Measurements from ENCODE around the gene RBM10.
"Not testable (repeated sequence)": the region's sequence is repeated elsewhere in the genome, so short reads cannot be mapped to it uniquely, and the experiment has no call there.

The RBM10 gene, protein sequence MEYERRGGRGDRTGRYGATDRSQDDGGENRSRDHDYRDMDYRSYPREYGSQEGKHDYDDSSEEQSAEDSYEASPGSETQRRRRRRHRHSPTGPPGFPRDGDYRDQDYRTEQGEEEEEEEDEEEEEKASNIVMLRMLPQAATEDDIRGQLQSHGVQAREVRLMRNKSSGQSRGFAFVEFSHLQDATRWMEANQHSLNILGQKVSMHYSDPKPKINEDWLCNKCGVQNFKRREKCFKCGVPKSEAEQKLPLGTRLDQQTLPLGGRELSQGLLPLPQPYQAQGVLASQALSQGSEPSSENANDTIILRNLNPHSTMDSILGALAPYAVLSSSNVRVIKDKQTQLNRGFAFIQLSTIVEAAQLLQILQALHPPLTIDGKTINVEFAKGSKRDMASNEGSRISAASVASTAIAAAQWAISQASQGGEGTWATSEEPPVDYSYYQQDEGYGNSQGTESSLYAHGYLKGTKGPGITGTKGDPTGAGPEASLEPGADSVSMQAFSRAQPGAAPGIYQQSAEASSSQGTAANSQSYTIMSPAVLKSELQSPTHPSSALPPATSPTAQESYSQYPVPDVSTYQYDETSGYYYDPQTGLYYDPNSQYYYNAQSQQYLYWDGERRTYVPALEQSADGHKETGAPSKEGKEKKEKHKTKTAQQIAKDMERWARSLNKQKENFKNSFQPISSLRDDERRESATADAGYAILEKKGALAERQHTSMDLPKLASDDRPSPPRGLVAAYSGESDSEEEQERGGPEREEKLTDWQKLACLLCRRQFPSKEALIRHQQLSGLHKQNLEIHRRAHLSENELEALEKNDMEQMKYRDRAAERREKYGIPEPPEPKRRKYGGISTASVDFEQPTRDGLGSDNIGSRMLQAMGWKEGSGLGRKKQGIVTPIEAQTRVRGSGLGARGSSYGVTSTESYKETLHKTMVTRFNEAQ

DNA sequence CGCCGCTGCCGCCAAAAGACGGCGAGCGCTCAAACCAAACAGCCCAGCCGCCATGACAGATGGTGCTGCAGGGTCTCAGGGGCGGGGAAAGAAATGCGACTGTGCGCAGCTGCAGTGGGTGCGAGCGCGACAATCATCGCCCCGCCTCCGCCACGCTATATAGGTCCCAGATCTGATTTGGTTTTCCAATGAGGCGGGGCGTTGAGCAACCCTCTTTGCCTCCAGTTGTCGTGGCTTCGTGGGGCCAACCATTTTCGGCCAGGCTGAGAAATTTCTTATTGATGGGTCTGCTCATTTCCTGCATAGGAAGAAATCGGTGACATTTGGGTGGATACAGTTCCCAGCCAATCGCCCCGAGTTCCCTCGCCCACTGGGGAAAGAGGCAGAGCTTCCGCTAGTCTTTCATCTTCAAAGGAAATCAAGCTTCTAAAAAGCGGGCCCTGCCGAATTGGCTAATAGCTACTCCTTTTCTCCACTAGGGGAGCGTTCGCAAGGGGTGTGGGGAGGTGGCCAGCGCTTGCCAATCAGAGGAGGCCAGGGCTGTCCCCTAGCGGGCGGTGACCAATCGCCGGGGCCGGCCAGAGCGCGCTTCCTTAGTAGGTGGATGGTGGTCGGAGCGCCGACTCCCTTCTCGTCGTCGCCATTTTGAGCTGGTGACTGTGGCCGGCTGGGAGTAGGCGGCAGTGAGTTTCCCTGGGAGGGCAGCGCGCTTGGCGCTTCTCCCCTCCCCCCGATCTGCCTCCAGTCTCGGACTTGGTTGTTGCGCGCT is at the start of gene RBM10, which contains the start of gene NDUFB11:
Gene RBM10 (plus strand): TSS at position 596 of the 769 bp plus-strand sequence. CDS start 2,261 bp downstream, outside the sequence.
Gene NDUFB11 (minus strand): TSS at position 77 of the 769 bp plus-strand sequence. CDS start 23 bp downstream, at position 54.
- peak; percentile 59 for DNase-seq (ENCODE audit: low spot score)

DNA sequence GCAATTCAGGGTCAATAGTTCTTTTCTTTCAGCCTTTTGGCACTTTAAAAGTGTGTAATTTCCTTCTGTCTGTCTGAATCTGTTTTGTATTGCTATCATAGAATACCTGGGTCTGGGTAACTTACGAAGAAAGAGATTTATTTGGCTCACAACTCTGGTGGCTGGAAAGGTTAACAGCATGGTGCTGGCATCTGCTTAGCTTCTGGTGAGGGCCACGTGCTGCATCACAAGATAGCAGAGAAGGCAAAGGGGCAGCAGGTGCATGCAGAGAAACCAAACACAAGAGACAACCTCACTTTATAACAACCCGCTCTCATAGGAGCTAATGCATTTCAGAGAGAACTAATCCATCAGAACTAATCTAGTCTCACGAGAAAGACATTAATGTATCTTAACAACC is 48.0 kb upstream of the RBM10 start:
- no peak for DNase-seq (ENCODE audit: low spot score)

DNA sequence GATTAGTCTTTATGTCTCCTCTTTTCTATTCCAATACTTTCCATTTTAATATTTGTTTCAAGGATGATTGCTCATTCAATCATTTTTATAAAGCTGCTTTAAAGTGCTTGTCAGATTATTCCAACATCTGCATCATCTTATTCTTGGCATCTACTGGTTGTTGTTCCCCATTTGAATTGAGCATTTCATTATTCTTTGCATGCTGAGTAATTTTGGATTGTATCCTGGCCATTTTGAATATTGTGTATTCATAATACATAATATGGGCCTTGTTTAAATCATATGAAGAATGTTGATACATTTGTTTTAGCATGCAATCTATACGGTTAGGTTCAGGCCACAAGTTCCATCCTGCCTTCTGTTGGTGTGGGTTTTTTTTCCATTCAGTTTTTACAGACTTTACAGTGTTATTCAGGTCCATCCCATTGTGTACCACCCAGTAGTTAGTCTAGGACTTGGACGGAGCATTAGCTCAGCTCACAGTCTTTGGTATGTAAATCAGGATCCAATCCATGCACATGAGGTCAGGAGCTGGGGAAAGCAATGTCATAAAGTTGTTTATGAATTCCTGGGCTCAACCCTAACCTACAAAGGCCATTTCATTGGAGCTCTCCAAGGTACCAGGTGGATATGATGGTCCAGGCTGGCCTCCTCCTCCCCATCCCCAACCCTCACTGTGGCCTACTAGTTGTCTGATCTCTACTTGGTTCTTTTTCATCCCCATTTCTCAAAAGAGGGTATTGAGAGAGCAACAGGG is 46.5 kb upstream of the RBM10 start:
- no peak for DNase-seq (ENCODE audit: low spot score)

DNA sequence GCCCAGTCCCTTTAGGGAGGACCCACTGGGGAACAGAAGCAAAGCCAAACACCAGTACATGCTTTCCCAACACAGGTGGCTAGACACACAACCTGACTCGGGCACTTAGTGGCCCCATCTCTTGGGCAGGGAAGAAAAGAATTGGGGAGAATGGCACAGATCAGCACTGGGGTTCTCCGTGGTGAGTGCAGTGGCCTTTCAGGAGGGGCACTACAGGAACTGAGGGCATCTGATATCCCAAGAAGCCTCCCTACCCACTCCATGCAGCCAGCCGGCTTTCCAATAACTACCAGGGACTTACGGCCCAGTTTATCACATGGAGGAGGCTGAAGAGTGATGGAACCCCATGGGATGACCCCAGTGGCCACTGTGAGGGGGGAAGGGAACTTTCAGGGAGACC is 43.8 kb upstream of the RBM10 start:
- no peak for DNase-seq (ENCODE audit: low spot score)

GRCh38 chrX:47110936-47111615 is 33.9 kb upstream of the RBM10 start:
- DNase-seq (ENCODE audit: low spot score): not testable (repeated sequence)

- no peak for DNase-seq (ENCODE audit: low spot score)
These were observed 32.6 kb upstream of the RBM10 start for GRCh38 chrX:47112316-47112954.

- DNase-seq (ENCODE audit: low spot score): not testable (repeated sequence)
These were observed 28.4 kb upstream of the RBM10 start for GRCh38 chrX:47116551-47117110.

DNA sequence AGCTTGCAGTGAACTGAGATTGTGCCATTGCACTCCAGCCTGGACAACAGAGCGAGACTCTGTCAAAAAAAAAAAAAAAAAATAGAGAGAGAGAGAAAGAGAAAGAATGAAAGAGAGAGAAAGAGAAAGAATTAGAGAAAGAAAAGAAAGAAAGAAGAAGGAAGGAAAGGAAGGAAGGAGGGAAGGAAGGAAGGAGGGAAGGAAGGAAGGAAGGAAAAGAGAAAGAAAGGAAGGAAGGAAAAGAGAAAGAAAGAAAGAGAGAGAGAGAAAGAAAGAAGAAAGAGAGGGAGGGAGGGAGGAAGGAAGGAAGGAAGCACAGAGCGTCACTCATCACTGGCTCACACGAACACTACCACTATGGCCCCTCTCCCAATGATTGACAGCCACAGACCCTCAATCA is 20.6 kb upstream of the RBM10 start:
- DNase-seq (ENCODE audit: low spot score): not testable (repeated sequence)

DNA sequence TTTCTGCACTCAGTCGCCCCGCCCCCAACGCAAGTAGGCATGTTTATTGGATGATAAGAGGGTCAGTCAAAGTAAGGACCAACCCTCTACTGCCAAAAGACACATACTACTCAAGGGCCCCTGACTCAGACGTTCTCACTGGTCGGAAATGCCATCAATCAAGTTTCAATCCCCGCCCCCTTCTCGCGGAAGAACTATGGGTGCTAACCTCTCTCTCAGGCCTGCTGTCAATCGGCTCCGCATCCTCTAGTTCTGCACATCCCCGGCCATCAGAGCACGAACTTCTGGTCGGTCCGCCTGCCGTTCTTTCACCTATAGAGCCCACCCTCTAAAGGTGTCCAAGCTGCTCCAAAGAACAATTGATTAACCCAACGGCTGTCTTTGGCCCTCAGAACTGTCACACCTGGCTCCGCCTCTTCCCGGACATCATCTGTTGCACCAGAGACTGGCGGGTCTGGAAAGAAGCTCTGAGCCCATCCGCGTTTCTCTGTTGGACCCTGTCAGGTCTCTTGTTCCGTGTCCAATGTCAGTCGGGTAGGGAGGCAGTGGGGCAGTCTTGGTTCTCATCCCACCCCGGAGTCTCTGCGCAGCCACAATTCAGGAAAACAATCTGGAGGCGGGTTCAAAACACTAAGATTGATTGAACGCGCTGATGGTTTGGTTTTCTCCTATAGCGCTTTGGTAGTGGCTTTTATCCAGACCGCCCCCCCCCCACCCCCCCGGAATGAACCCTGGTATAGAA is 15.7 kb upstream of the RBM10 start:
- DNase-seq (ENCODE audit: low spot score): peak; percentile 48

DNA sequence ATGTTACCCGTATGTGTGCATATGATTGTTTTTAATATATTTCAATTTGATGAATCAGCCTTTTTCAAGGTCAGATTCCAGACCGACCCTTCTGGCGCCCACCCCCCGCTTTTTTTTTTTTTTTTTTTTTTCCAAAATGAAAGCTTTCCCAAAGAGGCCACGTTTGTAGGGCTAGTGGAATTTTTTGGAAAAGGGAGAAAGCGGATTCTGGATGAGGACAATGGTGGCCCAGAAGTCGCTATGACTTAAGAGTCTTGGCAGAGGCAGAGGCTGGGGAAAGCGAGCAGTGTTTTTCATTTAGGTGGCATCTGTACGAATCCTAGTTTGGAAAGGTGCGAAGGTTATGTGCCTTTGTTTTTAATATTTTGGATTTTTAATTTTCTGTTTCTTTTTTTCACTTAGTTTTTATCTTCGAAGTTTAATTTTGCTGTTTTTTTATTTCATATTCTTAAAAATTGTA is 15.1 kb upstream of the RBM10 start:
- DNase-seq (ENCODE audit: low spot score): no peak

- DNase-seq (ENCODE audit: low spot score): no peak
These were observed 11.5 kb upstream of the RBM10 start for GRCh38 chrX:47133493-47133892.

GRCh38 chrX:47135650-47136049 is 9.4 kb upstream of the RBM10 start:
- DNase-seq (ENCODE audit: low spot score): not testable (repeated sequence)

DNA sequence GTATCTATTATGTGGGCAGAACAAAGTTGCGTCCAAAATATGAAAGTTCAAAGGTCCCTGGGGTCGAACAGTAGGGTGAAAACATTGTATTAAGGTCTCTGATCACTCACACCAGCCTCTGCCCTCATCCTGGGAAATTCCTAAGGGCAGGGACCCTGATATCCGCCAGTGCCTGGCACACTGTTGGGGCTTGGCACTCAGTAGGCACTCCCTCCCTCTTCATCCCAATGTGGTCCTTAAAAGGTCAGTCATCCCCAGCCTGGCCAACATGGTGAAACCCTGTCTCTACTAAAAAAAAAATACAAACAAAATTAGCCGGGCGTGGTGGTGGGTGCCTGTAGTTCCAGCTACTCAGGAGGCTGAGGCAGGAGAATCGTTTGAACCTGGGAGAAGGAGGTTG is 6.8 kb upstream of the RBM10 start:
- DNase-seq (ENCODE audit: low spot score): no peak

DNA sequence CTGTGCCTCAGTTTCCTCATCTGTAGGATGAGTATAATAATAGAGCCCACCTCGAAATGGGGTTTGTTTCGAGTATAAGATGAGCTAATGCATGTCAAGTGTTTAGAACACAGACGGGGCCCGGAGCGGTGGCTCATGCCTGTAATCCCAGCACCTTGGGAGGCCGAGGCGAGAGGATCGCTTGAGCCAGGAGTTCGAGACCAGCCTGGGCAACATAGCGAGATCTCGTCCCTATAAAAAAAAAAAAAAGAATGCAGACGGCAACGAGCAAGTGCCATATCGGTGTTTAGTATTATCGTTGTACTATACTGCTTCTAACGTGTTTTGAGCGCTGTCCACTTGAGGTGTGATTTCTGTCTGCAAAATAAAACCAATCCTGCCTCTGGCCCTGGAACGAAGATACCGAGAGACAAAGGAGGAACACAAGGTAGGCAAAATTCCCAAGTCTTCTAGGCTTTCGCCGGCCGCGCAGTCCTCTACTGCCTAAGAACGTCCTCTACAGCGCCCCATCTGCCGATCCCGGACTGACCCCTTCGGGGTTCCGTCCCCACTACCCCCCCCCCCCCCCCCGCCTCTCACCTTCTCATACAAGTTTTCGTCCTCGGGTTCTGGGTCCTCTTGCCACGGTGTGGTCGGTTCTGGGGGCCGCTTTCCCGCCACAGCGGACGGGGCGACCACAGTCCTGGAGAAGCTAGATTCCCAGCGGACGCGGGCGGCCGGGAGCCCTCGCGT is 961 bp upstream of the RBM10 start:
- no peak for DNase-seq (ENCODE audit: low spot score)

DNA sequence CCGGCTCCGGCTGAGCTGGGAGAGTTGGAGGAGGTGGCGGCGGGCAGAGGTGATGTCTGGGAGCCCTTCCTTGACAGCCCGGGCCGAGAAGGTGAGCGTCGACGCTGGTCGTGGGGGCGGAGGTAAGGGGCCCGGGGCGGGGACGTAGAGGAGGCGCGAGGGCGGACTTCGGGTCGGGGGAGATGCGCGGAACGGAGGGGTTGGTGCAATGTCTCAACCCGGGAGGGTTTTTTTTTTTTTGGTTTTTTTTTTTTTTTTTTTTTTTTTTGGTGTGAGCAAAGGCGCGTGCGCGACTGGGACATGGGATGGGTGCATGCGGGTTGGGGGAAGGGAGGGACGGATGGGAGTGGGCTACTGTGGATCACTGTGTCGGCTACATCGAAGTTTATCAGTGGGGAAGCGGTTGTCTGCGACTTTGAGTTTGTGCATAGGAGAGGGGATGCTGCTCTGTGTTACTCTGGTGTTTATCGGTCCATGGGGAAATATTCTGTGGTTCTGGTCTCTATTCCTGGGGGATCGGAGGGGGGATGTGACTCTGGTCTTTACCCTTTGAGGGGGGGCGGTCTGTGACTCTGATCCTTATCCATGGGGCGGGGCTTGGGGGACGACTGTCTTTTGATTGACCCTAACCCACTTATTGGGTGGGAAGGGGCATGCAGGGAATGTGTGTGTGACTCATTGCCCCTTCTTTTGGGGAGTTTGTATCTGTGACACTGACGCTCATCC is 537 bp downstream of the RBM10 start:
- DNase-seq (ENCODE audit: low spot score): no peak

- no peak for DNase-seq (ENCODE audit: low spot score)
These were observed 1.3 kb downstream of the RBM10 start for GRCh38 chrX:47146121-47146935.

Measured in HuH-7.5 (cell line).